HCT116 (cell line): ENCODE results near the gene CFAP46.

Experiments
- CTCF ChIP-seq, 3 experiments: fragments of 200-600 bp in 1 of 3; sonication (generic) in 1 of 3; IDR thresholded peaks in 2 of 3; conservative IDR thresholded peaks in 1 of 3; 2 replicates each; pipeline ENCODE4 v1.5.1; 2012 to 2017; ENCODE audit warnings: low read depth in 2 of 3, low read length in 2 of 3, antibody characterized with exemption in 1 of 3, borderline replicate concordance in 1 of 3, control low read depth in 1 of 3, mild to moderate bottlenecking in 1 of 3, mixed read lengths in 1 of 3, mixed run types in 1 of 3, moderate library complexity in 1 of 3; ENCODE audit not compliant: insufficient read depth in 1 of 3
- JUND ChIP-seq: IDR thresholded peaks from 2 replicates; pipeline ENCODE4 v1.6.1; 2012
- POLR2AphosphoS5 ChIP-seq: IDR thresholded peaks from 2 replicates; pipeline ENCODE4 v1.6.1; 2011; ENCODE audit warnings: mild to moderate bottlenecking, low read depth, low read length, moderate library complexity
- REST ChIP-seq: IDR thresholded peaks from 2 replicates; pipeline ENCODE4 v1.6.1; 2012; ENCODE audit warnings: low read depth

- TF ChIP-seq CTCF (IDR thresholded peaks at IDR 0.05 in 2 of 3, conservative IDR thresholded peaks at IDR 0.05 in 1 of 3; ENCODE audit: borderline replicate concordance in 1 of 3, insufficient read depth in 1 of 3, low read depth in 2 of 3, low read length in 2 of 3) (no peak), REST (no peak), POLR2AphosphoS5 (no peak), JUND (no peak)
Observed at GRCh38 chr10:132991706-132992432, 49.5 kb upstream of the CFAP46 start.
